Activated T-cell treated with anti-CD3 and anti-CD28 coated beads for 48 hours (primary cell): ENCODE results near the gene DPY19L2.
A peak's percentile ranks its signal among the peaks of the same experiment; 100 is the strongest.
"Not testable (repeated sequence)": the region's sequence is repeated elsewhere in the genome, so short reads cannot be mapped to it uniquely, and the experiment has no call there.

Experiments
- DNase-seq: peaks from one replicate; pipeline ENCODE4 v3.0.0-alpha.2; 2020; ENCODE audit warnings: low read depth

The DPY19L2 gene

DNA sequence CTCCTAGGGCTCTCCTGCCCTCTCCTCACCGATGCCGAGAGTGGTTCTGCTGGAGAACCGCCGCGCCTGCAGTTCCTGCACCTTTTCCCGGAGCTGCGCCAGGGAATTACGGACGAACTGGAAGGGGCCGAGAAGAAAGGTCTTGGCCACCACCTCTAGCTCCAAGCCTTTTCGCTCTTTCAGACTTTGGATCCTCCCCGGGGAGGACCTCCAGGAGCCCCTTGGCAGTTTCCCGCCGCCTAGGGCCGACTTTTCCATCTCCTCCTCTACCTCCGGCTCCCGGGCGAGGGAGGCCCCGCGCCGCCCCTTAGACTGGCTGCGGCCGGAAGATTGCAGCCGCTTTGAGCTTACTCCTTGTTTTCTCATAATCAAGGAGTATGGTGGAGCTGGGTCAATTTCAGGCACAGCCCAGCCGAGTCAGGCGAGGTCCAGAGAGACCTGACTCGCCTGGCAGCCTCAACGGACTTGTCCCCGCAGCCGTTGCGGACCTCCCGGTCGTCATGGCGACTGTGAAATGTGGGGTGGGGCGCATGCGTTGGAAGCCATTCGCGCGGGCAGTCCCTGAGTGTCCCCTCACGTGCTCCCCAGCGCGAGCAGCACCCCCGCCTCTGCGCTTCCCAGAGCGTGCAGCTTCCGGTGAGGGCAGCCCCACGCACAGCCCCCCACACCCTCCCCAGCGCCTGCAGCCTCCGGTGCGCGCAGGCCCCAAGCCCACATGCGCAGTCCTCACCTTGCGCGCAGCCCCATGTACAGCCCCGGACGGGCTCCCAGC is at the start of gene DPY19L2:
TSS of gene DPY19L2 (minus strand) at position 466 of the 772 bp plus-strand sequence. CDS start at position 366, 100 bp downstream.
- peak; percentile 59 for DNase-seq

DNA sequence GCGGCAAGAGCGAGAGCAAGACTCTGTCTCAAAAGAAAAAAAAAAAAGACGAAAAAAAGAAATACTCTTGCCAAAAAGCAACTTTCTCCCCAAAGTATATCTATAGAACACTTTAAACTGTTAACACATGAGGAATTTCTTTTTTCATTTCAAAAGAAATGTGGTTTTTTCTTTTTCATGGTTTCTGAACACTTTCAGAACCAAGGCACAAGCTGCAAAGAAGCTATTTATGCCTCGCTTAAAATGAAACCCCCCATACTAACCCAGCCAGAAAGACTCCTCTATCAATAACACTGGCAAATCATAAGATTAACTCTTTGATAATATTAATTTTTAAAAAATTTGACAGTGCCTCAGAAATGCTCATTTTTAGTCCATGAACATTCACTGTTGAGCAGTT is 48.6 kb upstream of the DPY19L2 start:
- DNase-seq: not testable (repeated sequence)

- DNase-seq: not testable (repeated sequence)
These were observed 46.9 kb upstream of the DPY19L2 start for GRCh38 chr12:63715107-63715625.

DNA sequence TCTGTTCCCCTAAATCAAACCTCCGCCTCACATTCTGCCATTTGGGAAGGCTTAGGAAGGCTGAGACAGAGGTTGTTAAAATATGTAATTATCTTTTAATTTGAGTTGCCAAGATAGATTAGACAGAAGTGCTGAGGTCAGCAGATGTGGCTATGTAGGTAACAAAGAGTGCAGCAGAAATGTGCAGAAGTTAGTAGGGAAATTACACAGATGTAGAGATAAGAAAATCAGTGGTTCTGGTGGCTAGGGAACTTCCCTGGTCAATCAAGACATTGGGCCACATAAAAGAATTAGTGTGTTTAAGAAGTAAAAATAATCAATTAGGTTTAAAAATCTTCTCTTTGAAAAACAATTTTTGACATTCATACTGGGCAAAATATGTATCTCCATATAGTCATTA is 46.1 kb upstream of the DPY19L2 start:
- not testable (repeated sequence) for DNase-seq

GRCh38 chr12:63713681-63714075 is 45.4 kb upstream of the DPY19L2 start:
- DNase-seq: not testable (repeated sequence)

DNA sequence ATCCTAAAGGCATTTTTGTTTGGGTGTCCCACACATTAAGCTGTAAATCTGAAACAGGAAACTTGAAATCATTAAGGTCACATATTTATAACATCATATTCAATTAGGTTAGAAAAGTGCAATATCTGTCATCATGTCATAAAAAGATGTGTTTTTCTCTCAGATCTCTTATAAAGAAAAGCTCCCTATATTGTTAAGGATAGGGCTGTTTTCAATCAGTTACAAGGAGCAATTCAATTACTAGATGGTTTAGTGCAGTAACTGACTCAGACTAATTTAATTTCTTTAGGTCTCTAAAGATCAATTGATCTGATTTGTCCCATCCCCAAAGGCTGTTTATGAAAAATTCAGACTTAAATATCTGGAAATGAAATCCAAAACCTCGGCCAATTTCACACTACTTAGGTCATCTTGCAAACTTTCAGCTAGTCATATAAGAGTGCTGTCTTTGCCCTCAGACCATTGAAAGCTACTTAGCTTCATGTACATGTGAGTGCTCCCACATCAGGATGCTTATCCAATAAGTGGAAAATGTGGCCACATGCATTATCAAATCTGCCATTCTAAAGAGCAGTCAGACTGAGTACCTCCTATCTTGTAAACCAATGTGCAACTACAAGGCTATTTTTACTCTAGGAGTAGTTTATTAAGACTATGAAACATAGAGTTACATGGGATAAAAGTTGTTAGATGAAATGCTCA is 44.8 kb upstream of the DPY19L2 start:
- not testable (repeated sequence) for DNase-seq

GRCh38 chr12:63712376-63712974 is 44.2 kb upstream of the DPY19L2 start:
- DNase-seq: not testable (repeated sequence)

- not testable (repeated sequence) for DNase-seq
These were observed 43.0 kb upstream of the DPY19L2 start for GRCh38 chr12:63711339-63711738.

GRCh38 chr12:63706336-63706735 is 38.0 kb upstream of the DPY19L2 start:
- no peak for DNase-seq

- DNase-seq: not testable (repeated sequence)
These were observed 31.5 kb upstream of the DPY19L2 start for GRCh38 chr12:63699678-63700382.

DNA sequence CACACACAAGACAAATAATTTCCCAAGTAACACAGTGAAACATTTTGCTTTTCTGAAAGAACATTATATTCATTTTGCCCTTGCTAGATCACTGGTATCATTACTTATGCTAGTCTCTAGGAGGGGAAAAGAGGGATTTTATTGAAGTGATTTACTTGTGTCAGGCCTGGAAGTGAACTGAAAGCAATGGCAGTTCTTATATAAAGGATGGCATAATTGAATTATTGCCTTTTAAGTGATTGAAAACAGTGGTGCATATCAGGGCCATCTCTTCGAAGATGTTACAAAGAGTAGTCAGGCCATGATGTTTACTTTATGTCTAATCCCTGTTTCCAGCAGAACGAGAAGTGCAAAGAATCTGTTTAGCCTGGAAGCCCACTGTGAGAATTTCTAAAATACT is 30.7 kb upstream of the DPY19L2 start:
- DNase-seq: not testable (repeated sequence)

- DNase-seq: not testable (repeated sequence)
These were observed 22.5 kb upstream of the DPY19L2 start for GRCh38 chr12:63690837-63691236.

GRCh38 chr12:63689141-63689540 is 20.8 kb upstream of the DPY19L2 start:
- not testable (repeated sequence) for DNase-seq

- not testable (repeated sequence) for DNase-seq
These were observed 18.3 kb upstream of the DPY19L2 start for GRCh38 chr12:63686623-63687022.

GRCh38 chr12:63685789-63686188 is 17.5 kb upstream of the DPY19L2 start:
- not testable (repeated sequence) for DNase-seq

DNA sequence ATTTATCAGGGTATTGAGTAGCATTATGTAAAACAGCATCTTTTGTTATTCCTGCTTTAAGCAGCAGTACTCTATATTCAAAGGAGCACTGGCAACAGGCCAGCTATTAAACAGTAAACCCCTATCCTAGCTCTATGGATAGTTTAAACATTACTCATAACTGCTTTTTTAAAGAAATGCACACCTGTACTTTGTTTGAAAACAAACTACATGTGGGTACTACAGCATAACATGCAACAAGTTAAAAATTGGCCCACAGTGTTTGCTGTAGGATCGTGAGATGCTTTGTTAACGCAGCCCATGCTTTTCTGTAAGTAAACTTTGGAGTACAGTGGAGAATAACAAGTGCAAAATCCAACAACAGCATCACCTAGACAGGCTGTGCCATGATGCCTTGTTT is 14.3 kb upstream of the DPY19L2 start:
- DNase-seq: not testable (repeated sequence)

DNA sequence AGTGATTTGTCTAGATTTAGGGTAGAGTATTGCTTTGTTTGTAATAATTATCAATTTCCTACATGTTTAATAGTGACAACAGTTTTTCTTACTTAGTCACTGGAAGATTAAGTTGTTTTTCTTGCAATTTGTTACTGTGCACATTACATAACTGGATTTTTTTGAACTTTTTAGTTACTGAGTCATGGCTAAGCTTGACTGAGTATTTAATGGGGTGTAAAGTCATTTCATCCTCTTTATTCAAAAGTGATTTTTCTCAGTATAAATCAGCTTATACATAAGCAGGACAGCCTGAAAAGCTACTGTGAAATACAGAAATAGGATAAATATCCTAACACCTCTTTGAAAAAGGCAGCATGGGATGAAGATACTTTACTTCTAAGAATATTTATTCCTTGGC is 12.5 kb upstream of the DPY19L2 start:
- not testable (repeated sequence) for DNase-seq

- not testable (repeated sequence) for DNase-seq
These were observed 4.3 kb upstream of the DPY19L2 start for GRCh38 chr12:63672550-63672949.

DNA sequence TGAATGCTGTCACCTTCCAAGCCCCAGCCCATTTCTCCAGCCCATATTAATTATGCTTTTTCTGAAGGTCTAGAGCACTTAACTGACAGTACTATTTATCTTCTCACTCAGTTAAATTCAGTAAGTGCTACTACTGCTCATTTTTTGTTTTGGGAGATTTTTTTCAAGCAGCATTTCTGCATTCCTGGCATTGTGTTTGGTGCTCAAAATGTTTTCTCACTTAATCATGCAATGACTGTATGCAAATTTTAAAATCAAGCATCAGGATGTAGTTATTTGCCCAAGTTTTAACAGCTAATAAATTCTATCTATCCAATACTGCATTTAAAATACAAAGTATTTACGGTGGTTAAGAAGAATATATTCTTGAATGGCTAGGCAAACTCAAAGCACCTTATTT is 1.6 kb upstream of the DPY19L2 start:
- DNase-seq: not testable (repeated sequence)

- DNase-seq: not testable (repeated sequence)
These were observed 1.1 kb upstream of the DPY19L2 start for GRCh38 chr12:63669427-63669826.

DNA sequence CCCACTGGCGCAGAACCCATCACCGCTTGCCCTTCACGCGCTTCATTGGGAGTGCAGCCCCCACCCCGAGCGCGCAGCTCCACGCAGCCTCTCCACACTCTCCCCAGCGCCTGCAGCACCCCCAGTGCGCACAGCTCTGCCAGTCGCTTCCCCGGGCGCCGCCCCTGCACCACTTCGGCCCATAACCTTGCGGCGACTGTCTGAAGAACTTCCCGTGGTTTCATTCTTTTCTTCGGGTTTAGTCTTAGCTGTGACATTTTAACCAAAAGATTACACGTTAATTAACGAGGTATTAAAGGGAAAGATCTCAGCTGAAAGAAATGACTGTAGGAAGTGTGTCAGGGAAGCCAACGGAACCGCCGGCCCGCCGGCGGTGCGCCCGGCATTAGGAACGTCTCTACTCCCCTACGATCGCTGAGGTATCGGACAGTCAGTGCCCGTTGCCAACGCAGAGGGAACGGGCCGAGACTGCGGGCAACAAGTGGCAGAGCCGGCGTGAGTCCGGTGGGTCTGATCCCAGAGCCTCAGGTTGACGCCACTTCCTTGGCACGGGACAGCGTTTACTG is 590 bp upstream of the DPY19L2 start:
- DNase-seq: peak; percentile 8
